HEK293 (cell line): ENCODE measurements around the gene LARGE1.

ENCODE experiments used
- CTCF ChIA-PET: fragments of 350-600 bp; formaldehyde crosslinking; extraction: SDS; loops from one replicate; lab custom pipeline; 2021; ENCODE audit warnings: antibody characterized with exemption; lab: Yijun Ruan, JAX
- POLR2A ChIA-PET: fragments of 300-600 bp; formaldehyde crosslinking; extraction: SDS; loops from one replicate; lab custom pipeline; 2020; ENCODE audit warnings: antibody characterized with exemption, inconsistent platforms; lab: Yijun Ruan, JAX
- H3K27ac ChIP-seq: fragments of 200-500 bp; sonication (Bioruptor generic); 2 replicates; pipeline ENCODE4 v1.5.1; 2014; ENCODE audit warnings: low read depth, low read length, control low read depth, inconsistent platforms; ENCODE audit errors: extremely low read depth
- H3K36me3 ChIP-seq, 2 experiments: fragments of 200-500 bp in 1 of 2; sonication (Bioruptor generic) in 1 of 2; 1 replicate in 1 of 2; 2 replicates in 1 of 2; pipeline ENCODE4 v1.5.1; 2014 to 2017; ENCODE audit warnings: inconsistent platforms in 2 of 2, low read length in 2 of 2; ENCODE audit not compliant: control insufficient read depth in 2 of 2, insufficient read depth in 1 of 2
- H3K4me1 ChIP-seq: fragments of 200-500 bp; sonication (Bioruptor generic); 2 replicates; pipeline ENCODE4 v1.5.1; 2014; ENCODE audit warnings: mild to moderate bottlenecking, low read length, inconsistent platforms; ENCODE audit not compliant: control insufficient read depth, insufficient read depth
- H3K4me3 ChIP-seq: 2 replicates; pipeline ENCODE4 v1.5.1; 2011; ENCODE audit warnings: low read depth, mild to moderate bottlenecking, control low read depth, low read length, moderate library complexity
- H3K9me3 ChIP-seq: fragments of 200-500 bp; sonication (Bioruptor generic); 2 replicates; pipeline ENCODE4 v1.5.1; 2014; ENCODE audit warnings: low read depth, low read length, inconsistent platforms; ENCODE audit not compliant: control insufficient read depth, insufficient read depth
- GLI4 ChIP-seq: fragments of 450-650 bp; formaldehyde crosslinking; IDR thresholded peaks from 2 replicates; pipeline ENCODE4 v1.5.1; 2016; ENCODE audit warnings: missing biosample characterization, missing genetic modification characterization
- YY2 ChIP-seq: fragments of 450-650 bp; formaldehyde crosslinking; IDR thresholded peaks from 2 replicates; pipeline ENCODE4 v1.5.1; 2016; ENCODE audit warnings: missing biosample characterization, missing genetic modification characterization
- ZBTB21 ChIP-seq: fragments of 450-650 bp; formaldehyde crosslinking; IDR thresholded peaks from 2 replicates; pipeline ENCODE4 v1.5.1; 2017; ENCODE audit warnings: missing biosample characterization, missing genetic modification characterization
- ZFHX2 ChIP-seq: fragments of 450-650 bp; formaldehyde crosslinking; conservative IDR thresholded peaks from 2 replicates; pipeline ENCODE4 v1.5.1; 2016; ENCODE audit warnings: missing biosample characterization, missing genetic modification characterization
- ZFP41 ChIP-seq: fragments of 450-650 bp; formaldehyde crosslinking; IDR thresholded peaks from 2 replicates; pipeline ENCODE4 v1.5.1; 2016; ENCODE audit warnings: missing biosample characterization, missing genetic modification characterization, borderline replicate concordance
- ZNF146 ChIP-seq: fragments of 450-650 bp; formaldehyde crosslinking; IDR thresholded peaks from 2 replicates; pipeline ENCODE4 v1.5.1; 2016; ENCODE audit warnings: missing biosample characterization, missing genetic modification characterization
- ZNF175 ChIP-seq: fragments of 450-650 bp; formaldehyde crosslinking; IDR thresholded peaks from 2 replicates; pipeline ENCODE4 v1.5.1; 2016; ENCODE audit warnings: missing biosample characterization, missing genetic modification characterization
- ZNF214 ChIP-seq: fragments of 450-650 bp; formaldehyde crosslinking; IDR thresholded peaks from 2 replicates; pipeline ENCODE4 v1.5.1; 2017; ENCODE audit warnings: missing biosample characterization, mild to moderate bottlenecking, missing genetic modification characterization, borderline replicate concordance
- ZNF24 ChIP-seq: fragments of 450-650 bp; formaldehyde crosslinking; IDR thresholded peaks from 2 replicates; pipeline ENCODE4 v1.5.1; 2016; ENCODE audit warnings: missing biosample characterization, missing genetic modification characterization
- ZNF521 ChIP-seq: fragments of 450-650 bp; formaldehyde crosslinking; IDR thresholded peaks from 2 replicates; pipeline ENCODE4 v1.5.1; 2017; ENCODE audit warnings: missing biosample characterization, mild to moderate bottlenecking, missing genetic modification characterization
- ZNF548 ChIP-seq: fragments of 450-650 bp; formaldehyde crosslinking; IDR thresholded peaks from 2 replicates; pipeline ENCODE4 v1.5.1; 2016; ENCODE audit warnings: missing biosample characterization, missing genetic modification characterization
- ZNF585B ChIP-seq: fragments of 450-650 bp; formaldehyde crosslinking; IDR thresholded peaks from 2 replicates; pipeline ENCODE4 v1.5.1; 2016; ENCODE audit warnings: missing biosample characterization, missing genetic modification characterization
- ZNF660 ChIP-seq: fragments of 450-650 bp; IDR thresholded peaks from 2 replicates; pipeline ENCODE4 v1.5.1; 2018; ENCODE audit warnings: missing biosample characterization, mild to moderate bottlenecking, missing genetic modification characterization
- ZNF707 ChIP-seq: fragments of 450-650 bp; formaldehyde crosslinking; IDR thresholded peaks from 2 replicates; pipeline ENCODE4 v1.5.1; 2016; ENCODE audit warnings: missing biosample characterization, missing genetic modification characterization
- ZNF830 ChIP-seq: fragments of 450-650 bp; IDR thresholded peaks from 2 replicates; pipeline ENCODE4 v1.5.0; 2018; ENCODE audit warnings: missing biosample characterization, missing genetic modification characterization, low read depth, mild to moderate bottlenecking, moderate library complexity
- ZXDB ChIP-seq: fragments of 450-650 bp; formaldehyde crosslinking; IDR thresholded peaks from 2 replicates; pipeline ENCODE4 v1.5.1; 2016; ENCODE audit warnings: missing biosample characterization, missing genetic modification characterization
- TF ChIP-seq, protein P1 (sequence below): fragments of 450-650 bp; formaldehyde crosslinking; IDR thresholded peaks from 2 replicates; pipeline ENCODE4 v1.5.1; 2016; ENCODE audit warnings: missing biosample characterization, missing genetic modification characterization, borderline replicate concordance

The LARGE1 gene

GRCh38 chr22:33807470-33807869 lies 112.8 kb downstream of the LARGE1 start:
- H3K36me3 ChIP-seq, result no peaks in the 10 kb centered on the region
- ChIA-PET POLR2A (no interaction called here), CTCF (interaction anchor here (1.0 kb wide), 1 partner anchor 505 kb away, joined by 3 read pairs; no protein-coding TSS in a partner anchor)
- no peaks in the 10 kb centered on the region for H3K4me1 ChIP-seq
- H3K4me3 ChIP-seq, result no peak overlapping the region
- no peak overlapping the region for H3K27ac ChIP-seq
- TF ChIP-seq ZFHX2 (tag by site-specific recombination) (no peak), ZNF175 (tag by site-specific recombination) (no peak), ZNF146 (tag by site-specific recombination) (no peak), ZNF707 (tag by site-specific recombination) (no peak), ZNF585B (no peak)
- TF ChIP-seq, protein P1, sequence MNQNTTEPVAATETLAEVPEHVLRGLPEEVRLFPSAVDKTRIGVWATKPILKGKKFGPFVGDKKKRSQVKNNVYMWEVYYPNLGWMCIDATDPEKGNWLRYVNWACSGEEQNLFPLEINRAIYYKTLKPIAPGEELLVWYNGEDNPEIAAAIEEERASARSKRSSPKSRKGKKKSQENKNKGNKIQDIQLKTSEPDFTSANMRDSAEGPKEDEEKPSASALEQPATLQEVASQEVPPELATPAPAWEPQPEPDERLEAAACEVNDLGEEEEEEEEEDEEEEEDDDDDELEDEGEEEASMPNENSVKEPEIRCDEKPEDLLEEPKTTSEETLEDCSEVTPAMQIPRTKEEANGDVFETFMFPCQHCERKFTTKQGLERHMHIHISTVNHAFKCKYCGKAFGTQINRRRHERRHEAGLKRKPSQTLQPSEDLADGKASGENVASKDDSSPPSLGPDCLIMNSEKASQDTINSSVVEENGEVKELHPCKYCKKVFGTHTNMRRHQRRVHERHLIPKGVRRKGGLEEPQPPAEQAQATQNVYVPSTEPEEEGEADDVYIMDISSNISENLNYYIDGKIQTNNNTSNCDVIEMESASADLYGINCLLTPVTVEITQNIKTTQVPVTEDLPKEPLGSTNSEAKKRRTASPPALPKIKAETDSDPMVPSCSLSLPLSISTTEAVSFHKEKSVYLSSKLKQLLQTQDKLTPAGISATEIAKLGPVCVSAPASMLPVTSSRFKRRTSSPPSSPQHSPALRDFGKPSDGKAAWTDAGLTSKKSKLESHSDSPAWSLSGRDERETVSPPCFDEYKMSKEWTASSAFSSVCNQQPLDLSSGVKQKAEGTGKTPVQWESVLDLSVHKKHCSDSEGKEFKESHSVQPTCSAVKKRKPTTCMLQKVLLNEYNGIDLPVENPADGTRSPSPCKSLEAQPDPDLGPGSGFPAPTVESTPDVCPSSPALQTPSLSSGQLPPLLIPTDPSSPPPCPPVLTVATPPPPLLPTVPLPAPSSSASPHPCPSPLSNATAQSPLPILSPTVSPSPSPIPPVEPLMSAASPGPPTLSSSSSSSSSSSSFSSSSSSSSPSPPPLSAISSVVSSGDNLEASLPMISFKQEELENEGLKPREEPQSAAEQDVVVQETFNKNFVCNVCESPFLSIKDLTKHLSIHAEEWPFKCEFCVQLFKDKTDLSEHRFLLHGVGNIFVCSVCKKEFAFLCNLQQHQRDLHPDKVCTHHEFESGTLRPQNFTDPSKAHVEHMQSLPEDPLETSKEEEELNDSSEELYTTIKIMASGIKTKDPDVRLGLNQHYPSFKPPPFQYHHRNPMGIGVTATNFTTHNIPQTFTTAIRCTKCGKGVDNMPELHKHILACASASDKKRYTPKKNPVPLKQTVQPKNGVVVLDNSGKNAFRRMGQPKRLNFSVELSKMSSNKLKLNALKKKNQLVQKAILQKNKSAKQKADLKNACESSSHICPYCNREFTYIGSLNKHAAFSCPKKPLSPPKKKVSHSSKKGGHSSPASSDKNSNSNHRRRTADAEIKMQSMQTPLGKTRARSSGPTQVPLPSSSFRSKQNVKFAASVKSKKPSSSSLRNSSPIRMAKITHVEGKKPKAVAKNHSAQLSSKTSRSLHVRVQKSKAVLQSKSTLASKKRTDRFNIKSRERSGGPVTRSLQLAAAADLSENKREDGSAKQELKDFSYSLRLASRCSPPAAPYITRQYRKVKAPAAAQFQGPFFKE, result no peak
- H3K9me3 ChIP-seq, result no peaks in the 10 kb centered on the region

GRCh38 chr22:33806191-33806590 lies 114.1 kb downstream of the LARGE1 start:
- Histone ChIP-seq H3K27ac (no peak overlapping the region), H3K4me3 (no peak overlapping the region), H3K9me3 (no peaks in the 10 kb centered on the region), H3K36me3 (no peaks in the 10 kb centered on the region), H3K4me1 (no peaks in the 10 kb centered on the region)
- ChIA-PET POLR2A (no interaction called here), CTCF (no interaction called here)
- TF ChIP-seq ZNF548 (tag by site-specific recombination), result no peak
- TF ChIP-seq YY2 (tag by site-specific recombination), result no peak
- TF ChIP-seq ZBTB21 (tag by site-specific recombination), result no peak
- TF ChIP-seq ZNF214 (tag by site-specific recombination), result no peak
- TF ChIP-seq GLI4 (tag by site-specific recombination), result no peak
- TF ChIP-seq ZNF660 (tag by site-specific recombination), result no peak
- TF ChIP-seq ZNF24, result no peak
- no peak for TF ChIP-seq ZNF521 (tag by site-specific recombination)
- TF ChIP-seq ZXDB, result no peak
- no peak for TF ChIP-seq ZFP41 (tag by site-specific recombination)
- no peak for TF ChIP-seq ZFHX2 (tag by site-specific recombination)
- TF ChIP-seq ZNF830 (tag by site-specific recombination), result no peak
